GM18502 (cell line): Measurements from ENCODE around the gene CKS2.

ENCODE experiments used
- ATAC-seq: cut with Tn5 transposase; IDR thresholded peaks from one replicate; pipeline ENCODE4 v1.9.1; 2021; ENCODE audit warnings: mild to moderate bottlenecking; ENCODE audit not compliant: unreplicated experiment, poor library complexity

The CKS2 gene

GRCh38 chr9:89363311-89363670 lies 52.3 kb downstream of the CKS2 start:
- no peak for ATAC-seq

GRCh38 chr9:89363921-89364665 lies 53.1 kb downstream of the CKS2 start:
- no peak for ATAC-seq

GRCh38 chr9:89364666-89365531 lies 53.9 kb downstream of the CKS2 start:
- no peak for ATAC-seq

GRCh38 chr9:89365532-89365912 lies 54.5 kb downstream of the CKS2 start:
- ATAC-seq = no peak
